ENCODE data around the gene NUDT15.
"Not testable (repeated sequence)": the region's sequence is repeated elsewhere in the genome, so short reads cannot be mapped to it uniquely, and the experiment has no call there.

NUDT15 gene

DNA sequence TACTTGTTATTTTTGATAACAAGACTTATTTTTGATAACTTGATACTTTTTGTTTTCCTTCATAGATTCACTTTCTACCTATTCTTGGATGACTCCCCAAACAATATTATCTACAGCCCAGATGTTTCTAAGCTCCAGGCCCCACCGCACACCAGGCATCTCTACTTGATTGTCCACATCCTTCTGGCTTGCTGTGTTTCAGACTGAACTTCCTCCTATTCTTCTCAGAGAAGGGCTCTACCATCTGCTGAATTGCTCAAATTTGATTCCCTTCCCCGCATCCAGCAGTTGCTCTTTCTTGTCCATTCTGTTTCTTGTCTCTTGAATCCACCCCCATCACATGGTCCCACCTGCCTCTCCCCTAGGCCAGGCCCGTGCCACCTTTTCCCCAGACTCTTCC lies 13.0 kb downstream of the NUDT15 start:
- TF ChIP-seq, protein P1, sequence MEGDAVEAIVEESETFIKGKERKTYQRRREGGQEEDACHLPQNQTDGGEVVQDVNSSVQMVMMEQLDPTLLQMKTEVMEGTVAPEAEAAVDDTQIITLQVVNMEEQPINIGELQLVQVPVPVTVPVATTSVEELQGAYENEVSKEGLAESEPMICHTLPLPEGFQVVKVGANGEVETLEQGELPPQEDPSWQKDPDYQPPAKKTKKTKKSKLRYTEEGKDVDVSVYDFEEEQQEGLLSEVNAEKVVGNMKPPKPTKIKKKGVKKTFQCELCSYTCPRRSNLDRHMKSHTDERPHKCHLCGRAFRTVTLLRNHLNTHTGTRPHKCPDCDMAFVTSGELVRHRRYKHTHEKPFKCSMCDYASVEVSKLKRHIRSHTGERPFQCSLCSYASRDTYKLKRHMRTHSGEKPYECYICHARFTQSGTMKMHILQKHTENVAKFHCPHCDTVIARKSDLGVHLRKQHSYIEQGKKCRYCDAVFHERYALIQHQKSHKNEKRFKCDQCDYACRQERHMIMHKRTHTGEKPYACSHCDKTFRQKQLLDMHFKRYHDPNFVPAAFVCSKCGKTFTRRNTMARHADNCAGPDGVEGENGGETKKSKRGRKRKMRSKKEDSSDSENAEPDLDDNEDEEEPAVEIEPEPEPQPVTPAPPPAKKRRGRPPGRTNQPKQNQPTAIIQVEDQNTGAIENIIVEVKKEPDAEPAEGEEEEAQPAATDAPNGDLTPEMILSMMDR (conservative IDR thresholded peaks at IDR 0.05; ENCODE audit: low read length) = no peak
- TF ChIP-seq EZH2phosphoT487 (IDR thresholded peaks at IDR 0.05; ENCODE audit: borderline replicate concordance) = no peak
- Histone ChIP-seq H3K27me3 (ENCODE audit: insufficient read depth, low read length, poor library complexity, severe bottlenecking) (no peaks in the 10 kb centered on the region), H4K20me1 (ENCODE audit: insufficient read depth, low read length, poor library complexity, severe bottlenecking) (no peaks in the 10 kb centered on the region), H3K9ac (ENCODE audit: low read depth, low read length, poor library complexity, severe bottlenecking) (no peak overlapping the region), H3K36me3 (ENCODE audit: insufficient read depth, low read length) (peaks cover 43% of the 10 kb centered on the region; the same call in 1 of the 2 replicates), H3K4me2 (ENCODE audit: low read depth, low read length, poor library complexity, severe bottlenecking) (no peak overlapping the region), H3K4me3 (ENCODE audit: low read length, poor library complexity, severe bottlenecking) (no peak overlapping the region), H3K9me2 (replicated peaks; ENCODE audit: low read depth, low read length) (no peaks in the 10 kb centered on the region), H3K4me1 (ENCODE audit: insufficient read depth, low read length, poor library complexity, severe bottlenecking) (no peaks in the 10 kb centered on the region), H3K9me3 (ENCODE audit: insufficient read depth, low read depth, low read length) (no peaks in the 10 kb centered on the region), H3K79me2 (ENCODE audit: insufficient read depth, low read length) (no peaks in the 10 kb centered on the region), H2AFZ (ENCODE audit: low read length) (no peak overlapping the region), H3F3A (ENCODE audit: low read depth) (no peaks in the 10 kb centered on the region)

DNA sequence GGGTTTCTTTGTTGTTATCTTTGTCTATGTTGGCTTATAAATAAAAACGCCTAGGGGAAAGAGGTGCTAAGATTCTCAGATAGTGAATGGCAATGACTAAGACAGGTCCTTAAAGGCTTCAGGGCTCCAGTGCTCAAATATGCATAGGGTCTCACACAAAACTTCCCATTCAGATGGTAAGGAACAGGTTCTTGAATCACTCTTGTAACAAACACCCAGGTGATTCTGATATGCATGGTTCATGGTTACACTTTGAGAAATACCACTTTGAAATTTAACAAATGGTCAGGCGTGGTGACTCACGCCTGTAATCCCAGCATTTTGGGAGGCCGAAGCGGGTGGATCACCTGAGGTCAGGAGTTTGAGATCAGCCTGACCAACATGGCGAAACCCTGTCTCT lies 17.1 kb downstream of the NUDT15 start:
- Histone ChIP-seq H3K27me3 (ENCODE audit: insufficient read depth, low read length, poor library complexity, severe bottlenecking) (no peaks in the 10 kb centered on the region), H3K4me1 (ENCODE audit: insufficient read depth, low read length, poor library complexity, severe bottlenecking) (no peaks in the 10 kb centered on the region), H3K4me2 (ENCODE audit: low read depth, low read length, poor library complexity, severe bottlenecking) (no peak overlapping the region), H3K4me3 (ENCODE audit: low read length, poor library complexity, severe bottlenecking) (no peak overlapping the region), H3K36me3 (ENCODE audit: insufficient read depth, low read length) (peaks cover 28% of the 10 kb centered on the region; the same call in 1 of the 2 replicates), H3F3A (ENCODE audit: low read depth) (no peaks in the 10 kb centered on the region), H3K9ac (ENCODE audit: low read depth, low read length, poor library complexity, severe bottlenecking) (no peak overlapping the region), H2AFZ (ENCODE audit: low read length) (no peak overlapping the region), H3K79me2 (ENCODE audit: insufficient read depth, low read length) (no peaks in the 10 kb centered on the region), H3K9me2 (replicated peaks; ENCODE audit: low read depth, low read length) (no peaks in the 10 kb centered on the region), H3K9me3 (ENCODE audit: insufficient read depth, low read depth, low read length) (no peaks in the 10 kb centered on the region), H4K20me1 (ENCODE audit: insufficient read depth, low read length, poor library complexity, severe bottlenecking) (no peaks in the 10 kb centered on the region)
- TF ChIP-seq, protein P1 (conservative IDR thresholded peaks at IDR 0.05; ENCODE audit: low read length) = no peak
- TF ChIP-seq EZH2phosphoT487 (IDR thresholded peaks at IDR 0.05; ENCODE audit: borderline replicate concordance) = no peak

DNA sequence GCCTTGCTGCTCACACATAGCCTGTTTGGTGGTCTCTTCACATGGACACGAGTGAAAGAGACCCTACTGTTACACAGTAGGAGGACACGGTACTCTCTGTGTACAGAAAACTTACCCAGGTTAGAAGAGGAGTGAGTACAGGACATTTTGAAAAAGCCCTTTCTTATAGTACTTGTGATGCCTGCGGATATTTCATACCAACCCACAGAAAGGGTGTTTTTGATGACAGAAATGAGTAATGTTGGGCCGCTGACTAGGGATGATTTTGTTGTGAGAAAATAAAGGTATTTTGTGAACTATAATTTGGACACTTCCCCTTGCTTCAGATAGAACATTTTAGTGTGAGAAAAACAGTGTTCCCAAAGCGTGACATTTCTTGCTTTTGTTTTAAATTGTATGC lies 18.2 kb downstream of the NUDT15 start:
- Histone ChIP-seq H2AFZ (ENCODE audit: low read length) (no peak overlapping the region), H3F3A (ENCODE audit: low read depth) (no peaks in the 10 kb centered on the region), H3K9ac (ENCODE audit: low read depth, low read length, poor library complexity, severe bottlenecking) (no peak overlapping the region), H3K27me3 (ENCODE audit: insufficient read depth, low read length, poor library complexity, severe bottlenecking) (no peaks in the 10 kb centered on the region), H3K9me3 (ENCODE audit: insufficient read depth, low read depth, low read length) (no peaks in the 10 kb centered on the region), H3K4me1 (ENCODE audit: insufficient read depth, low read length, poor library complexity, severe bottlenecking) (no peaks in the 10 kb centered on the region), H3K4me2 (ENCODE audit: low read depth, low read length, poor library complexity, severe bottlenecking) (no peak overlapping the region), H3K79me2 (ENCODE audit: insufficient read depth, low read length) (no peaks in the 10 kb centered on the region), H3K36me3 (ENCODE audit: insufficient read depth, low read length) (peaks cover 26% of the 10 kb centered on the region; the same call in 1 of the 2 replicates), H3K9me2 (replicated peaks; ENCODE audit: low read depth, low read length) (no peaks in the 10 kb centered on the region), H3K4me3 (ENCODE audit: low read length, poor library complexity, severe bottlenecking) (no peak overlapping the region), H4K20me1 (ENCODE audit: insufficient read depth, low read length, poor library complexity, severe bottlenecking) (no peaks in the 10 kb centered on the region)
- TF ChIP-seq EZH2phosphoT487 (IDR thresholded peaks at IDR 0.05; ENCODE audit: borderline replicate concordance) = no peak
- TF ChIP-seq, protein P1 (conservative IDR thresholded peaks at IDR 0.05; ENCODE audit: low read length) = no peak

DNA sequence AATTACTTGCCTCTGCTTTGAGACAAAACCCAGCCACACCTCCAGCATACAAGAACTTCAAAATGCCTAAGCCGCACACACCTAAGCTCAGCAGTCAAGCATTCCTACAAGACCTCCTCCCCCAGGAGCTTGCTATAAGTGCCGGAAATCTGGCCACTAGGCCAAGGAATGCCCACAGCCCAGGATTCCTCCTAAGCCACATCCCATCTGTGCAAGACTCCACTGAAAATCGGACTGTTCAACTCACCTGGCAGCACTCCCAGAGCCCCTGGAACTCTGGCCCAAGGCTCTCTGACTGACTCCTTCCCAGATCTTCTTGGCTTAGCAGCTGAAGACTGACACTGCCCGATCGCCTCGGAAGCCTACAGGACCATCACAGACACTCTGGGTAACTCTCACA lies 21.0 kb downstream of the NUDT15 start:
- not testable (repeated sequence) for H3K4me3 ChIP-seq (ENCODE audit: low read length, poor library complexity, severe bottlenecking); H3K9ac ChIP-seq (ENCODE audit: low read depth, low read length, poor library complexity, severe bottlenecking); H3F3A ChIP-seq (ENCODE audit: low read depth); H3K9me2 ChIP-seq (replicated peaks; ENCODE audit: low read depth, low read length); H3K79me2 ChIP-seq (ENCODE audit: insufficient read depth, low read length); H3K36me3 ChIP-seq (ENCODE audit: insufficient read depth, low read length); H3K27me3 ChIP-seq (ENCODE audit: insufficient read depth, low read length, poor library complexity, severe bottlenecking); H3K4me2 ChIP-seq (ENCODE audit: low read depth, low read length, poor library complexity, severe bottlenecking); H2AFZ ChIP-seq (ENCODE audit: low read length); H3K4me1 ChIP-seq (ENCODE audit: insufficient read depth, low read length, poor library complexity, severe bottlenecking); H3K9me3 ChIP-seq (ENCODE audit: insufficient read depth, low read depth, low read length); H4K20me1 ChIP-seq (ENCODE audit: insufficient read depth, low read length, poor library complexity, severe bottlenecking)

DNA sequence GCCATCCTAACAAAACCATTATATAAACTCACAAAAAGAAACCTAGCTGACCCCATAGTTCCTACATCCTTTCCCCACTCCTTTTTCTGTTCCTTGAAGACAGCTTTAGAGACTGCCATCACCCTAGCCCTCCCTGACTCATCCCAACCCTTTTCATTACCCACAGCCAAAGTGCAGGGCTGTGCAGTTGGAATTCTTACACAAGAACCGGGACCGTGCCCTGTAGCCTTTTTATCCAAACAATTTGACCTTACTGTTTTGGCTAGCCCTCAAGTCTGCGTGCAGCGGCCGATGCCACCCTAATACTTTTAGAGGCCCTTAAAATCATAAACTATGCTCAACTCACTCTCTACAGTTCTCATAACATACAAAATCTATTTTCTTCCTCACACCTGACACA lies 22.4 kb downstream of the NUDT15 start:
- H2AFZ ChIP-seq (ENCODE audit: low read length); H3K4me3 ChIP-seq (ENCODE audit: low read length, poor library complexity, severe bottlenecking); H3K4me1 ChIP-seq (ENCODE audit: insufficient read depth, low read length, poor library complexity, severe bottlenecking); H3K79me2 ChIP-seq (ENCODE audit: insufficient read depth, low read length); H3K9me2 ChIP-seq (replicated peaks; ENCODE audit: low read depth, low read length); H3K4me2 ChIP-seq (ENCODE audit: low read depth, low read length, poor library complexity, severe bottlenecking); H4K20me1 ChIP-seq (ENCODE audit: insufficient read depth, low read length, poor library complexity, severe bottlenecking); H3K36me3 ChIP-seq (ENCODE audit: insufficient read depth, low read length); H3K27me3 ChIP-seq (ENCODE audit: insufficient read depth, low read length, poor library complexity, severe bottlenecking); H3K9ac ChIP-seq (ENCODE audit: low read depth, low read length, poor library complexity, severe bottlenecking); H3K9me3 ChIP-seq (ENCODE audit: insufficient read depth, low read depth, low read length); H3F3A ChIP-seq (ENCODE audit: low read depth): not testable (repeated sequence)

All from Loucy (cell line).